Activated B cell treated with CpG ODN at 0.5 μM for 24 hours (primary cell): ENCODE measurements around the gene DEPDC5. TPM values are rescaled to one million over a fixed set of nuclear protein-coding genes. Genes with fewer than 3 reads are reported as not detected.
A peak's percentile ranks its signal among the peaks of the same experiment; 100 is the strongest.

Experiments
- ATAC-seq: fragments of 200-7000 bp; cut with Tn5 transposase; one replicate; pipeline ENCODE4 v1.10.0; 2021; ENCODE audit warnings: low read depth, mild to moderate bottlenecking, moderate library complexity
- CTCF ChIA-PET: fragments of 350-600 bp; sonication (Branson Sonifier 250); formaldehyde crosslinking; loops from one replicate; lab custom pipeline; 2021; ENCODE audit warnings: antibody characterized with exemption; lab: Charles Lee
- POLR2A ChIA-PET: fragments of 350-600 bp; sonication (Branson Sonifier 250); formaldehyde crosslinking; loops from one replicate; lab custom pipeline; 2021; ENCODE audit warnings: antibody characterized with exemption; lab: Charles Lee
- DNase-seq: peaks from one replicate; pipeline ENCODE4 v3.0.0; 2022
- H3K27ac Mint-ChIP-seq: one replicate; pipeline ENCODE4 v1.8.0; 2020; ENCODE audit warnings: mixed read lengths
- H3K27me3 Mint-ChIP-seq: one replicate; pipeline ENCODE4 v1.8.0; 2021; ENCODE audit warnings: mixed read lengths
- H3K36me3 Mint-ChIP-seq: one replicate; pipeline ENCODE4 v1.8.0; 2021; ENCODE audit warnings: low read depth, mixed read lengths
- H3K4me1 Mint-ChIP-seq: one replicate; pipeline ENCODE4 v1.8.0; 2021; ENCODE audit warnings: mixed read lengths
- H3K4me3 Mint-ChIP-seq: one replicate; pipeline ENCODE4 v1.8.0; 2020; ENCODE audit warnings: mild to moderate bottlenecking, mixed read lengths
- H3K9me3 Mint-ChIP-seq: one replicate; pipeline ENCODE4 v1.8.0; 2020; ENCODE audit warnings: mixed read lengths
- CTCF ChIP-seq: fragments of 200-600 bp; IDR thresholded peaks from one replicate; pipeline ENCODE4 v1.8.0; 2022; ENCODE audit warnings: antibody characterized with exemption, mild to moderate bottlenecking
- intact Hi-C: fragments of 100-400 bp; cut with micrococcal nuclease; formaldehyde crosslinking; loops from one replicate; pipeline ENCODE4 v1.15.1; 2024
- total RNA-seq: library from RNA; stranded (reverse); gene quantifications from 2 replicates; pipeline ENCODE4 v1.2.3, GENCODE V29; 2022

DEPDC5 gene
- total RNA-seq, 1 donor from 2014 or later, result 79.1 TPM

- H3K27ac Mint-ChIP-seq, result peak overlapping the region; percentile 33
- CTCF ChIA-PET, result interaction anchor here (1.3 kb wide), 1 partner anchor 84 kb away, joined by 3 read pairs; no protein-coding TSS in a partner anchor
- H3K27me3 Mint-ChIP-seq, result no peaks in the 10 kb centered on the region
- intact Hi-C loops, result no loop called here
- H3K4me3 Mint-ChIP-seq, result peak overlapping the region; percentile 92
- no peak for TF ChIP-seq CTCF
- H3K9me3 Mint-ChIP-seq, result no peaks in the 10 kb centered on the region
- DNase-seq (no peak), ATAC-seq (no peak)
- H3K4me1 Mint-ChIP-seq, result peaks cover 46% of the 10 kb centered on the region
- POLR2A ChIA-PET, result no interaction called here
- peaks cover 31% of the 10 kb centered on the region for H3K36me3 Mint-ChIP-seq
Observed at GRCh38 chr22:31748490-31748889, 5.3 kb upstream of the DEPDC5 start.

- TF ChIP-seq CTCF, result no peak
- Mint-ChIP-seq H3K4me1 (peaks cover 52% of the 10 kb centered on the region), H3K27me3 (no peaks in the 10 kb centered on the region), H3K4me3 (peak within 1 kb of the TSS; percentile 92), H3K9me3 (no peaks in the 10 kb centered on the region), H3K27ac (peak within 1 kb of the TSS; percentile 96), H3K36me3 (peaks cover 23% of the 10 kb centered on the region)
- CTCF ChIA-PET, result interaction anchor here (1.2 to 1.3 kb wide), 2 partner anchors 84 to 86 kb away, joined by 3 to 4 read pairs; no protein-coding TSS in a partner anchor
- intact Hi-C loops, result loop anchor here (1.0 to 10.0 kb wide), 10 partner anchors 73 to 782 kb away; partner anchors contain the start of genes DRG1, MORC2, PISD and RTCB
- POLR2A ChIA-PET, result interaction anchor here (0.5 to 1.9 kb wide), 7 partner anchors 8 to 535 kb away, joined by 3 to 5 read pairs (median 4); no protein-coding TSS in a partner anchor
- DNase-seq (peak; percentile 100), ATAC-seq (peak; percentile 73)
Observed at GRCh38 chr22:31749636-31750364, 4.0 kb upstream of the DEPDC5 start, which contains the start of gene PRR14L. TSS of gene PRR14L (minus strand) at chr22:31750132. CDS start at chr22:31738860, 11,272 bp downstream.

GRCh38 chr22:31750365-31751284 lies 3.2 kb upstream of the DEPDC5 start:
- TF ChIP-seq CTCF, result no peak
- no peaks in the 10 kb centered on the region for H3K9me3 Mint-ChIP-seq
- ChIA-PET CTCF (no interaction called here), POLR2A (interaction anchor here (0.6 to 1.9 kb wide), 8 partner anchors 7 to 1291 kb away, joined by 3 to 5 read pairs (median 4); partner anchors contain the start of gene PATZ1)
- peak overlapping the region; percentile 96 for H3K27ac Mint-ChIP-seq
- no peaks in the 10 kb centered on the region for H3K27me3 Mint-ChIP-seq
- ATAC-seq (no peak), DNase-seq (no peak)
- peaks cover 22% of the 10 kb centered on the region for H3K36me3 Mint-ChIP-seq
- peak overlapping the region; percentile 92 for H3K4me3 Mint-ChIP-seq
- intact Hi-C loops, result loop anchor here (1.0 to 10.0 kb wide), 10 partner anchors 74 to 783 kb away; partner anchors contain the start of genes DRG1, MORC2, PISD and RTCB
- H3K4me1 Mint-ChIP-seq, result peaks cover 60% of the 10 kb centered on the region

- peak overlapping the region; percentile 94 for H3K4me3 Mint-ChIP-seq
- H3K36me3 Mint-ChIP-seq, result peaks cover 19% of the 10 kb centered on the region
- H3K9me3 Mint-ChIP-seq, result no peaks in the 10 kb centered on the region
- ATAC-seq, result no peak
- ChIA-PET CTCF (interaction anchor here (0.6 kb wide), 1 partner anchor 79 kb away, joined by 3 read pairs; no protein-coding TSS in a partner anchor), POLR2A (interaction anchor here (0.7 to 2.7 kb wide), 8 partner anchors 38 to 659 kb away, joined by 3 to 16 read pairs (median 6); partner anchors contain the start of gene PISD)
- DNase-seq, result no peak
- peak overlapping the region; percentile 100 for H3K27ac Mint-ChIP-seq
- H3K4me1 Mint-ChIP-seq, result peaks cover 60% of the 10 kb centered on the region
- intact Hi-C loops, result loop anchor here (5.0 to 10.0 kb wide), 3 partner anchors 197 to 785 kb away; partner anchors contain the start of genes MORC2, RTCB and TUG1
- no peaks in the 10 kb centered on the region for H3K27me3 Mint-ChIP-seq
- no peak for TF ChIP-seq CTCF
Observed at GRCh38 chr22:31752096-31752847, 1.5 kb upstream of the DEPDC5 start.
